ENCODE data around the gene VWA2.

Gene VWA2

GRCh38 chr10:114257498-114257897 is 18.4 kb downstream of the VWA2 start:
- Histone ChIP-seq H3K9me3 (ENCODE audit: control insufficient read depth, insufficient read depth, low read length) (no peaks in the 10 kb centered on the region), H3K36me3 (ENCODE audit: insufficient read depth, low read length) (no peaks in the 10 kb centered on the region), H3K9ac (ENCODE audit: low read depth, low read length) (no peak overlapping the region), H3K4me1 (ENCODE audit: insufficient read depth, low read length) (no peaks in the 10 kb centered on the region; the same call in 1 of the 2 replicates)

DNA sequence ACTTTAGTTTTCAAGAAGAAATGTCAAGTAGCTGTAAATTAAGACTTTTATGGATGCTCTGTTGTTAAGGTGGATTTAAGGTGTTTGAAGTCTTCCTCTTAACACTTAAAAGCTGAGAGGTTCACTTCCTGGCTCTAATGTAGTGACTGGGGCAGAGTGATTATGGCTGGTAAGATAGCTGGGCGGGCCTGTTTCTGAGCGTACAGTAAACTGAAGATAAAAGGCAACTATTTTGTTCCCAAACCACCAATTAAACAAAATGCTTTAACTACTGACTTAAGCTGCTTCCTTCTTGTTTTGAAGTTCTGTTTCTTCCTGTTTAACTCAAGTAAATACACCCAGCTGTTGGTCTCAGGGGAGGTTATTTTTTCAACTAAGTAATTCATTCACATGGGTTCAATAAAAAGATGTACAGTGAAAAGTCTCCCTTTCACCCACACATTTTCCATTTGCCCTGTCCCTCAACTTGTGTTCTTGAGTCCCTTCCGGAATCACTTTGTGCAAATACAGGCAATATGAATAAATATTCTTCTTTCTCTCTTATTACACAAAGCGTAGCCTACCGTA is 19.3 kb downstream of the VWA2 start:
- H3K9ac ChIP-seq (ENCODE audit: low read depth, low read length) = no peak overlapping the region
- H3K9me3 ChIP-seq (ENCODE audit: control insufficient read depth, insufficient read depth, low read length) = no peaks in the 10 kb centered on the region
- H3K36me3 ChIP-seq (ENCODE audit: insufficient read depth, low read length) = no peaks in the 10 kb centered on the region
- H3K4me1 ChIP-seq (ENCODE audit: insufficient read depth, low read length) = no peaks in the 10 kb centered on the region; the same call in 1 of the 2 replicates

- Histone ChIP-seq H3K9me3 (ENCODE audit: control insufficient read depth, insufficient read depth, low read length) (no peaks in the 10 kb centered on the region), H3K4me1 (ENCODE audit: insufficient read depth, low read length) (no peaks in the 10 kb centered on the region; the same call in 1 of the 2 replicates), H3K36me3 (ENCODE audit: insufficient read depth, low read length) (no peaks in the 10 kb centered on the region), H3K9ac (ENCODE audit: low read depth, low read length) (no peak overlapping the region)
Observed at GRCh38 chr10:114259824-114260223, 20.8 kb downstream of the VWA2 start.

DNA sequence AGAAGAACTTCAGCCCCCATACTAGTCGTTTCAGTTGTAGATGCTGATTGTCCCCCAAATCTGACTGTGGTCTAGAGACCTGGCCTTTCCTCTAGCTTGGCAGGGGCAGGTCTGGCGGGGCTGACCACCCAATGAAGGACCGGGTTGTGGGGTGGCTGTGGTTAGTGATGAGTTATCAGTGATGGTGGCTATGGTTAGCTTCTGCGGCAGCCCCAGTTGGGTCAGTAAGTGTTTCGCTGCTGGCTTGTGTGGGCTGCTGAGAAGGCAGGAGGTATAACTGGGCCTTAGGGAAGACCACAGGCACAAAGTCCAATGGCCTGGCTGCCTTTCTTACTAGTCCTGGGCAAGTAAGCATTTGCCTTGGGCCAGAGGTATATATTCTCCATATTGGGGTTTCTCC is 21.3 kb downstream of the VWA2 start:
- Histone ChIP-seq H3K9me3 (ENCODE audit: control insufficient read depth, insufficient read depth, low read length) (no peaks in the 10 kb centered on the region), H3K4me1 (ENCODE audit: insufficient read depth, low read length) (no peaks in the 10 kb centered on the region; the same call in 1 of the 2 replicates), H3K36me3 (ENCODE audit: insufficient read depth, low read length) (no peaks in the 10 kb centered on the region), H3K9ac (ENCODE audit: low read depth, low read length) (no peak overlapping the region)

GRCh38 chr10:114261076-114261475 is 22.0 kb downstream of the VWA2 start:
- no peaks in the 10 kb centered on the region for H3K9me3 ChIP-seq (ENCODE audit: control insufficient read depth, insufficient read depth, low read length)
- no peaks in the 10 kb centered on the region for H3K36me3 ChIP-seq (ENCODE audit: insufficient read depth, low read length)
- H3K9ac ChIP-seq (ENCODE audit: low read depth, low read length) = no peak overlapping the region
- no peaks in the 10 kb centered on the region; the same call in 1 of the 2 replicates for H3K4me1 ChIP-seq (ENCODE audit: insufficient read depth, low read length)

DNA sequence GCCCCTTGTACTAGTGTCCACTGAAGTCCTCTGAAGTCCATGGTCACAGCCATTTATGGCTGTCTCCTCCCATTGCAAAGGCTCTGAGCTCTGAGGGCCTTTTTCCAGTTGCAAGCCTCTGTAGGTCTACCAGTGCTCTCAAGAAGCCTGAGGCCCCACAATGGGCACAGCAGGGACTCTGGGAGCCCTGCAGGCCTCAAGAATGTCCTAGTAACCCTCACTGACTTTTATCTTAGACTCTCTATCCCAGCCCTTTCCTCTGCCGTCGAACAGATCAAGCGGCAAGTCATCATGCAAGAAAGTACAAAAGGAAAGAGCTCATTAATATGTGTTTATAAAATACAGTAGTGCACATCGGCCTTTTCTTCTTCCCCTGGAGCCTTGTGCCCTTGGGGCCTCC is 23.4 kb downstream of the VWA2 start:
- Histone ChIP-seq H3K36me3 (ENCODE audit: insufficient read depth, low read length) (no peaks in the 10 kb centered on the region), H3K9ac (ENCODE audit: low read depth, low read length) (no peak overlapping the region), H3K4me1 (ENCODE audit: insufficient read depth, low read length) (no peaks in the 10 kb centered on the region; the same call in 1 of the 2 replicates), H3K9me3 (ENCODE audit: control insufficient read depth, insufficient read depth, low read length) (no peaks in the 10 kb centered on the region)

DNA sequence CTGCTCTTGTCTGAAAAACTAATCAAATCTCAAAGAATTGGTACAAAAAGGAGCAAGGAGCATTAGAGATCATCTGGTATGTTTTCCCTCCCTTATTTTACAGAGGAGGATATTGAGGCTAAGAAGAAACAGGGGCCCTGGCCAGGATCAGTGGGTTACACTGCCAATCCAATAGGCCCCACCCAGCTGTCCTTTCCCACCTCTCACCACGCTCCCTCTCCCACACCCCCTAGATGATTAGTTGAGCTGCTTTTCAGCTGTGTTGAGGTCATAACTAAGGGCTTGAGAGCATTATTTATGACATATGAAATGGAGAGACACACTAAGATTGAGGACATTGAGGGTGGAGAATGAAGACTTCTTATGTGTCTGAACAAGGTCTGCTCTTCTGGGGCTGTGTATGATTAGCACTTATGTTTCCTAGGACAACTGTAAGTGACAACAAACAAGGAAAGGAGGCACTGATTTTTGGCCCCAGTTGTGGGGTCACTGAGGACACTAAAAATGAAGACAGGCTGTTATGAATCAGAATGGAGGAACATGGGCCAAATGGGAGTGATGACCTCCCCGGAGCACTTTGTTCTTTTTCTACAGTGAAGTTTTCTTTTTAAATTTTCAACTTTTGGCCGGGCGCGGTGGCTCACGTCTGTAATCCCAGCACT is 26.5 kb downstream of the VWA2 start:
- Histone ChIP-seq H3K9me3 (ENCODE audit: control insufficient read depth, insufficient read depth, low read length) (no peaks in the 10 kb centered on the region), H3K4me1 (ENCODE audit: insufficient read depth, low read length) (no peaks in the 10 kb centered on the region; the same call in 1 of the 2 replicates), H3K36me3 (ENCODE audit: insufficient read depth, low read length) (no peaks in the 10 kb centered on the region), H3K9ac (ENCODE audit: low read depth, low read length) (no peak overlapping the region)

GRCh38 chr10:114266521-114266920 is 27.5 kb downstream of the VWA2 start:
- H3K4me1 ChIP-seq (ENCODE audit: insufficient read depth, low read length) = no peaks in the 10 kb centered on the region; the same call in 1 of the 2 replicates
- H3K9ac ChIP-seq (ENCODE audit: low read depth, low read length) = no peak overlapping the region
- H3K36me3 ChIP-seq (ENCODE audit: insufficient read depth, low read length) = no peaks in the 10 kb centered on the region
- H3K9me3 ChIP-seq (ENCODE audit: control insufficient read depth, insufficient read depth, low read length) = no peaks in the 10 kb centered on the region

GRCh38 chr10:114271075-114271778 is 32.2 kb downstream of the VWA2 start:
- no peaks in the 10 kb centered on the region for H3K9me3 ChIP-seq (ENCODE audit: control insufficient read depth, insufficient read depth, low read length)
- H3K4me1 ChIP-seq (ENCODE audit: insufficient read depth, low read length) = no peaks in the 10 kb centered on the region
- H3K36me3 ChIP-seq (ENCODE audit: insufficient read depth, low read length) = no peaks in the 10 kb centered on the region
- no peak overlapping the region for H3K9ac ChIP-seq (ENCODE audit: low read depth, low read length)

DNA sequence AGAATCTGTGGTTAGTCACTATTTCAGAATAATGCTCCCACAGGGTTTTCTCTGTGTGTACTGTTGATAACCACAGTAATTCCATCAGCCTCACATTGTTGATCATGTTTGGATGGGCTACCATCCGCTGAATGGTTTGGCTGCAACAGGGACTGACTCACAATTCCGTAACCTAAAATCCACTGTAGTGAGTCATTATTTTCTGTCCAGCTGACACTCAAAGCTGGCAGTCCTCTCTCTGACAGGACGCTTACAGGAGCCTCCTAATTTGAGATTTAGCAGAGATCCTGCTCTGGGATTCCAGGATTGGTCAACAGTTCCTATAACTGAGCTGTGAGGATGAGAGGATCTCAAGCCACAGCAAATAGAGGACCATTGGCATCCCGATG is 32.7 kb downstream of the VWA2 start:
- H3K4me1 ChIP-seq (ENCODE audit: insufficient read depth, low read length) = no peaks in the 10 kb centered on the region
- no peaks in the 10 kb centered on the region for H3K36me3 ChIP-seq (ENCODE audit: insufficient read depth, low read length)
- no peak overlapping the region for H3K9ac ChIP-seq (ENCODE audit: low read depth, low read length)
- H3K9me3 ChIP-seq (ENCODE audit: control insufficient read depth, insufficient read depth, low read length) = no peaks in the 10 kb centered on the region

DNA sequence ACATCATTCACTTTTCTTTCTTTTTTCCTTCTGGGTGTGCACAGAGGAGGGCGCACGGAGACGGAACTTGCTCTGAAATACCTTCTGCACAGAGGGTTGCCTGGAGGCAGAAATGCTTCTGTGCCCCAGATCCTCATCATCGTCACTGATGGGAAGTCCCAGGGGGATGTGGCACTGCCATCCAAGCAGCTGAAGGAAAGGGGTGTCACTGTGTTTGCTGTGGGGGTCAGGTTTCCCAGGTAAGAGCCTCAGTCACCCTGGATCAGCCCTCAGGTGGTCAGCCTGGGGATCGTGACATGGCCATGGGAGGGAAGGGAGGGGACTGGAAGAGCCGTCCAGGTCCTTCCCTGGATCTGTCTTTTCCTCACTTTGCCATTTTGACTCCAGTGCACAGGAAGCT is 33.6 kb downstream of the VWA2 start:
- no peak overlapping the region for H3K9ac ChIP-seq (ENCODE audit: low read depth, low read length)
- no peaks in the 10 kb centered on the region for H3K9me3 ChIP-seq (ENCODE audit: control insufficient read depth, insufficient read depth, low read length)
- no peaks in the 10 kb centered on the region for H3K4me1 ChIP-seq (ENCODE audit: insufficient read depth, low read length)
- no peaks in the 10 kb centered on the region for H3K36me3 ChIP-seq (ENCODE audit: insufficient read depth, low read length)

- H3K9ac ChIP-seq (ENCODE audit: low read depth, low read length) = no peak overlapping the region
- H3K4me1 ChIP-seq (ENCODE audit: insufficient read depth, low read length) = no peaks in the 10 kb centered on the region
- no peaks in the 10 kb centered on the region for H3K9me3 ChIP-seq (ENCODE audit: control insufficient read depth, insufficient read depth, low read length)
- no peaks in the 10 kb centered on the region for H3K36me3 ChIP-seq (ENCODE audit: insufficient read depth, low read length)
Observed at GRCh38 chr10:114273910-114274309, 34.9 kb downstream of the VWA2 start.

GRCh38 chr10:114274616-114275453 is 35.8 kb downstream of the VWA2 start:
- no peaks in the 10 kb centered on the region for H3K4me1 ChIP-seq (ENCODE audit: insufficient read depth, low read length)

DNA sequence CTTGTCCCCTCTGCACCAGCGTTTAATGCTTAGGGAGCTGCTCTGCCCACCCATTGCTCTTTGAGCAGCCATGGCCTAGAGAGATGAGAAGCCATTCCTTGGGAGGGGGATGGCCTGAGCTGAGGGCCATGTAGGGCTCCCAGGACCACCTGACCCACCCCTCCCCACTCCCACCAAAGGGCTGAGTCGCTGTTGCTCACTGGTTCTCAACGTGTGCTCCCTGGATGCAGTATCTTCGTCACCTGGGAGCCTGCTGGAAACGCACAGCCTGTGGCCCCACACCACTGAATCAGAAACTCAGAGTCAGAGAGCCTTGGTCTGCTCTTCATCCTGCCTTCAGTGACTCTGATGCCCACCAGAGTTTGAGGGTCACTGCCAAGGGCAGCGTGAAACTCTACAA is 37.0 kb downstream of the VWA2 start:
- H3K9me3 ChIP-seq (ENCODE audit: control insufficient read depth, insufficient read depth, low read length) = no peaks in the 10 kb centered on the region
- H3K36me3 ChIP-seq (ENCODE audit: insufficient read depth, low read length) = no peaks in the 10 kb centered on the region
- no peaks in the 10 kb centered on the region for H3K4me1 ChIP-seq (ENCODE audit: insufficient read depth, low read length)
- H3K9ac ChIP-seq (ENCODE audit: low read depth, low read length) = no peak overlapping the region

More at GRCh38 chr10:114274616-114275453, 35.8 kb downstream of the VWA2 start:
- Histone ChIP-seq H3K36me3 (ENCODE audit: insufficient read depth, low read length) (no peaks in the 10 kb centered on the region), H3K9ac (ENCODE audit: low read depth, low read length) (no peak overlapping the region), H3K9me3 (ENCODE audit: control insufficient read depth, insufficient read depth, low read length) (no peaks in the 10 kb centered on the region)
